ENCODE results near the gene SLIT3.

Gene SLIT3

DNA sequence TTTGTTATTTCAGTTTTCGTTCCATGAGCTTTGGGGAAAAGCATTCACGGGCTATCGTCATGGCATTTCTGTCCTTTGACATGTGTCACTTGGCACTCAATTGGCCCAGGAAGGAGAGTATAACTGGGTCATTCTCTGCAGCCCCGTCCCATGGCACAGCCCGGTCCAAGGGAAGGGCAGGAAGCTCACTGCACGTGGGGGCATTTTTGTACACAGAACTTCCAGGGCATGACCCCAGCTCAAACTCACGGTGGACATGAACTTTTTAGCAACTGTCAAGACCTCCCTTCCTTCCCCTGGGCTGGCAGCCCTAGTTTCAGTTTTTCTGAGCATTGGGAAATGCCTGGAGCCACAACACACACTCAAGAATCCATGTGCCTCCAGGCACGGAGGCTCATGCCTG, 560.1 kb downstream of the SLIT3 start:
- DNase-seq (ENCODE audit: low read depth in 2 of 2): no peak

DNA sequence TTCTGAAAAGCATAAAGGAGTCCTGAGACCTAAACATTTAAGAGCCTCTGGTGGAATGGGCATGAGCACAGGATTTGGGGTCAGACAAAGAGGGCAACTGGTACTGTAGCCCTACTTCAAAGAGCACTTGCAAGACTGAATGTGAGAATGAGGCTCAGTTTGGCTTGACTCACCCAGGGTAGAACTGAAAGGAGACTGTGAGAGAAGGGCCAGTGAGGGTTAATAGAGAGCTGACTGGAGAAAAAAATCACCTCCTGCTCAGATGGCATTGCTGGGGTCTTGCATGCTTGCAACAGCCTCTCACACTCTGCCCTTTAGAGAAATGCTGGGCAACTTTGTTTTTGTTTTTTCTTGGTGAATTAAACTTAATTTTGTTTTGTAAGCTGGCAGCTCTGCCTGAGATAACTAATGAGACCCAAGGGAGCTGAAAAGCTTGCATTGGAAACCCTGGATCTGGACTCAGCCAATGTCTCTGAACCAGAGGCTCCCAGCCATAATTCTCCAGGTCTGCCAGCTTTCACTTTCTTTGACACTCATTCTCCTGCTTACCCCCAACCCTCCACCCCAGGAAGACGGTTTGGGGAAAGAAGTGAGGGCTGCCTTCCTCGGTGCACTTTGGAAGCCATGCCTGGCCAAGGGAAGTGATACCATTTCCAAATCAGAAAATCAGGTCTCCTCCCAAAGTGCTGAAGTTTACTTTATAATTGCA, 560.7 kb downstream of the SLIT3 start:
- no peak for DNase-seq (ENCODE audit: low read depth in 2 of 2)

DNA sequence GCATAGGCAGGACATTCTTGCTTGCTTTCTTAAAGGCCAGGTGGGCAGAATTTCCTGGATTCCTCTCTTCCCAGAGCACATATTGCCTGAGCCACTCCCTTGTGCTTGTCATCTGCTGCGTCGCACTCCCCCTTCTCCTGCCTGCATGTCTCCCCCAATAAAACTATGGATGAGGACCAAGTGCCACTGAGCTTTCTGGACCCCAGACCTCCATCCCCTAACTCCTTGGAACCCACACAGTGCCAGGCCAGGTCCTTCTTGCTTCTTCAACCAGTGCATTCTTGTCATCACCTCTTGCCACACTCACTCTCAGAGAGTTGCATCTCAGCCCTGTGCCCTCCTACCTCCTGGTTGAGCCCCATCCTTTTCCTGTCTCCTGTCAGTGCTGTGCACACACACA, 563.9 kb downstream of the SLIT3 start:
- no peak for DNase-seq (ENCODE audit: low read depth in 2 of 2)

DNA sequence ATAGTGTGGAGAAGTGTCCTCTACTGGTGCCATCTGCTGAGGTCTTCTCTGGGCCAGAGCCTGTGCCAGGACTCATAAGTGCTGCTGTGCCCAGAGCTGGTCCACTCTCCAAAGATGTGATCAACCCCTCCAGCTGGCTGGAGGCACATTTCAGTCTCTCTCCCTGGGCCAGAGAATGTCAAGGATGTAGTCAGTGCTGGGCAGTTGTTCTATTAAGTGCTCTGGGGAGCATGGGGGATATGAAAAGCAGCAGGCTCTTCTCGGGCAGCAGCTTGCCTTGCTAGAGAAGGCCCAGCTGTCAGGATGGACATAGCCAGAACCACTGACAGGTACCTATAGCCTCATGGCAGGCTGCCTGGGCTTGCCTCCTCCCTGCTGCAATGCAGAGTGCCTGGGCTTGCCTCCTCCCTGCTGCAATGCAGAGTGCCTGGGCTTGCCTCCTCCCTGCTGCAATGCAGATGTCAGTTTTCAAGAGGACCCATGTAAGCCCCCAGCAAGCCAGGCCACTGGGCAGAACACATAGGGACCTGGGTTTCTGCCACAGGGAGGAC, 564.6 kb downstream of the SLIT3 start:
- no peak for DNase-seq (ENCODE audit: low read depth in 2 of 2)

DNA sequence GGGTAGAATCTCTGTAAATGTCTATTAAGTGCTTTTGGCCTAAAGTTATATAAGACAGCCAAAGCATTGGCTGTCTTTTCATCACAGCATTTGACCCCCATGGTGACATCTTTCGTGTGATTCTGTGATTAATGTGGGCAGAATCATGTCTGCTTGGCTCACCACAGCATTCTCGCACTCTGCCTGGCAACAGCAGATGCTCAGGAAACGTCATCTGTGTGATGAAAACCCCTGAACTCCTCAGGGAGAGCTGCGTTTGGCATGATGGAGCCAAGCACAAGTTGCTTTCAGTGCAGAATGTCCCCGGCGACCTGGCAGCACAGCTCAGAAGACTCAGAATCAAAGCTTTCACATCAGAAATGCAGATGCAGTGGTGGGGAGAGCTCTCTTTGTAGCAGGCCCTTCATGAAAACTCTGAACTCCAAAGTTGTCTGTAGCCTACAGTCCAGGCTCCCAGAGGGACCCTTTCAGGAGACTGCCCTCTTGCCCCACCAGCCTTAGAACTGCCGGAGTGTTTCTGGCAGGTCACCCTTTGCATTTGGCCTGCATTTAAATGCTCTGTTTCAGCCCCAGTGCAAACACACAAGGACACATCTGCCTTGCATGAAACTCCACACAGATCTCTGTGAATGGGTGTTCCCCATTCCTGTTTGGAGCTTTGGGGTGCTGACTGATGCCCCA, 566.2 kb downstream of the SLIT3 start:
- DNase-seq (ENCODE audit: low read depth in 2 of 2): no peak

DNA sequence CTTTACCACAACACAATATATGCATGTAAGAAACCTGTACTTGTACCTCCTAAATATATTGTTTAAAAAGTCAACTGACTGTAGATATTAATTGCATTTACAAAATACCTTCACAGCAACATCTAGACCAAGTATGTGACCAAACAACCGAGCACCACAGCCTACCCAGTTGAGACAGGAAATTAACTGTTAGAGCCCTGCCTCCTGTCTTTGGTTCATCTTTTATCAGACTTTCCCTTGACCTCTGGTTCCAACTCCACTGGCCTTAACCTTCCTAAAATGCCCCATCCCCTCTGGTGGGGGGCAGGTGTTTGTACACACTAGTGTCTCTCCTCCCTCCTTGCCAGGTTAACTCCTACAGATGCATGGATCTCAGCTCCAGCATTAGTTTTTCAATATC, 566.8 kb downstream of the SLIT3 start:
- DNase-seq (ENCODE audit: low read depth in 2 of 2): no peak

DNA sequence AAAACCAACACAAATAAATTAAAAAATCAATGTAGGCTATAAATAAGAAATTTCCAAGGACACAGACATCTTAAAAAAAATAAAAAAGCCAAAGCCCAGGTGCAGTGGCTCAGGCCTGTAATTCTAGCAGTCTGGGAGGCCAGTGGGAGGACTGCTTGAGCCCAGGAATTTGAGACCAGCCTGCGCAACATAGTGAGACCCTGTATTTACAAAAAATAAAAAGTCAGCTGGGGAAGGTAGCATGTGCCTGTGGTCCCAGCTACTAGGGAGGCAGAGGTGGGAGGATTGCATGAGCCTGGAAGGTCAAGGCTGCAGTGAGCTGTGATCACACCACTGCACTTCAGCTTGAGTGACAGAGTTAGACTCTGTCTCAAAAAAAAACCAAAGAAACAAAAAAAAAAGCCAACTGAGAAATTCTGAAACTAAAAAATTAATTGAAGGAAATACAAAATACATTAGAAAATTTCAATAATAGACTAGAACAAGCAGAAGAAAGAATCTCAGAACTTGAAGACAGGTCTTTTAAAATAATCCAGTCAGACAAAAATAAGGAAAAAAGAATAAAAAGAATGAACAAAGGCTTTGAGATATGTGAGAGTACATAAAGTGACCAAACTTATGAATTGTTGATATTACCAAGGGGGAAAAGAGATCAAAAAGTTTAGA, 572.3 kb downstream of the SLIT3 start:
- DNase-seq (ENCODE audit: low read depth in 2 of 2): no peak

DNA sequence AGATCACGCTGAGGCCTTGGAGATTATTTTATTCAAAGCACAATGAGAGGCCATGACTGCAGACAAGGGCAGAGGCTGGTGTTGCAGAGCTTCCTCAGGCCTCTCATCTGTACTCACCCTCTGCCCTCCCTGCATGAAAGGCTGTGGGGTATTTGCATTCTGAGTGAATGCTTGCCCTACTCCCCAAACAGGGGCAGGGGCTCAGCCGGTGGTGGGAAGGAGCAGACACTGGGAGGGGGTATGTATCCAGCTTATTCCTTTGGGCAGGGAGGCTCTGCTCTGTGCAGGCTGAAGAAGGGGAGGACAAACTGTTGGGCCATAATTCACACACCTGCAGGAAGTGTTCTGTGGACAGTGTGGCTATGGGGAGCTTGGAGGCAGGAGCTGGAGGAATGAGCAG, 573.4 kb downstream of the SLIT3 start:
- no peak for DNase-seq (ENCODE audit: low read depth in 2 of 2)

DNA sequence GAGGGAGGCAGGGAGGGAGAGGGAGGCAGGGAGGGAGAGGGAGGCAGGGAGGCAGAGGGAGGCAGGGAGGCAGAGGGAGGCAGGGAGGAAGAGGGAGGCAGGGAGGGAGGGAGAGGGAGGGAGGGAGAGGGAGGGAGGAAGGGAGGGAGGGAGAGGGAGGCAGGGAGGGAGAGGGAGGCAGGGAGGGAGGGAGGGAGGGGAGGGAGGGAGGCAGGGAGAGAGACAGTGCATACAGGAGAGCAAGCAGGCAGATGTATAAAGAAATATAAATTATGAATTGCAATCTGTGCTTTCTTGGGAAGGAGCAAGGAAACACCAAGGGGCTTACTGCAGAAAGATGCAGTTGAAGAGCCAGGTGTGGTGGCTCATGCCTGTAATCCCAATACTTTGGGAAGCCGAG, 574.6 kb downstream of the SLIT3 start:
- no peak for DNase-seq (ENCODE audit: low read depth in 2 of 2)

DNA sequence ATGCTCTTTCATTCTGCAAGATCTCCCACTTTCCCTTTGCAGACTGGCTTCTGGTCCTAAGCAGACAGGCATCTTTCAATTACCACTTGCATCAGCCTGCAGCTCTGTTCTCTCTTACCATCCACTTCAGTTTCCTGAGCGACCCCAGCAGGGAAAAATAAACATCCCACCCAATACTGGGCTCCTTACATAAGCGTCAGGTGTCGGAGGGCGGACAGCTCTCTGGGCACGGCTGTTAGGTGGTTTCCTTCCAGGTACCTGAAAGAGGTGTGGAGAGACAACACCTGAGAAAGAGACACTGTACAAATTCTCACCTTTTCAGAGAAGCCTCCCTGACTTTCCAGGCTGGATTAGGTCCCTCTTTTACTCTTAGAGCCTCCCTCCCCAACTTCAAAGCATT, 576.7 kb downstream of the SLIT3 start:
- no peak for DNase-seq (ENCODE audit: low read depth in 2 of 2)

DNA sequence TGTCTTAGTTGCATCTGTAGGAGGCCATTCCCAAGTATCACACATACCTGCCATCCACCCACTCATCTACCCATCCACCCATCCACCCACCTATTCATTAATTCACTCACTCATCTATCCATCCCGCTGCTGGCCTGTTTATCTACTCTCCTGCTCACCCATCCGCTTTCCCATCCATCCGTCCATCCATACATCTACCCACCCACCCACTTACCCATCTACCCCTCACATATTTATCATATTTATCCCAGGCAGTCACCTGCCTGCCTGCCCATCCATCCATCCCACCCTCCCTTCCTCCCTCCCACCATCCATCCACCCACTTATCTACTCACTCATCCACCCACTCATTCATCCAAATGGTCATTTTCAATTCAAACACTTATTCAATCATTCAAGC, 577.9 kb downstream of the SLIT3 start:
- DNase-seq (ENCODE audit: low read depth in 2 of 2): no peak

DNA sequence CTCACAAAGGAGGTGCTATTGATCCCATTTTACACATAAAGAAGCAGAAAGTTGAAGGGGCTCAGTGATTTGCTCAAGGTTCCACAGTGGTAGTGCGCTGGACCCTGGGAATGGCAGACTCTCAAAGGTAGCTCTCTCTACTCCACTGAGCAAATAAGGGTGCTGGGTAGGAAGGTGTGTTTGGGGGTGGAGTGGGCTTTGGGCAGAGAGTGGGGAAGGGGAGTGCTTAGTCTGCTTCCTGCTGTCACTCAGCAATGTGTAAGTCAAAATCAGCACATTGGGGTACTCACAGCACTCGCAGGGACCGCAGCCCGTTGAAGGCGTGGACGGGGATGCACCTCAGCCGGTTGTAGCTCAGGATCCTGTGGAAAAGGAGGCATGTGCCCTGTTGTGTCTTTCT, 579.0 kb downstream of the SLIT3 start:
- DNase-seq (ENCODE audit: low read depth in 2 of 2): no peak

DNA sequence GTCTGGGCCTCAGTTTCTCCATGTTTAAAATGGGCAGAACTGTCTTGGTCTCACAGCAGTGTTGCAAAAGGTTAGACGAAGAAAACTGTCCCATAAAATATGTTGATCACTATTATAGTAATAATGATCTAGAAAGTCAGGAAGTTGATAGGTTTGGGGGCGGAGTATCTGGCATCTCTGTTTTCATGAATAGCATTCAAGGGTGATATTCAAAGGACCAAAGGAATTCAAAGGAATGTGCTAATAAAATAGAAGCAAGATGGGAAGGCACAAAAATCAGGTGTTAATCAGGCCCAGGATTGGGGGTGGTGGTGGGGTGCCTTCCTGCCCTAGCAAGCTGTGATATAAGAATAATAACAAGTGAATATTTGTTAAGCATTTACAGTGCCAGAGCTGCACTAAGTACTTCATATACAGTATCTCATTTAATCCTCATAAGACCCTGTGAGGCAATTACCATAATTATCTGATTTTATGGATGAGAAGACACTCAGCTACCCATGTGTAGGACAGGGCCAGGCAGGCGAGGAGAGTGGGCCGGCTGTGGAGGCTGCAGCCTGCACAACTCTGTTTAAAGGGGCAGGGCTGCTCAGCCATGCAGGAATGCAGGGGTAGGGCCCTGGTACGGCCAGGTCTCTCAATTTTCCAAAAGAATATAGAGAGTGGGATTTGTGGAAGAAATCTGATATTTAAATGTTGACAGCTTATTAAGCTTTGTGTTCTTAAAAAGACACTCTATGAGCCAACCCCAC, 579.8 kb downstream of the SLIT3 start:
- no peak for DNase-seq (ENCODE audit: low read depth in 2 of 2)

DNA sequence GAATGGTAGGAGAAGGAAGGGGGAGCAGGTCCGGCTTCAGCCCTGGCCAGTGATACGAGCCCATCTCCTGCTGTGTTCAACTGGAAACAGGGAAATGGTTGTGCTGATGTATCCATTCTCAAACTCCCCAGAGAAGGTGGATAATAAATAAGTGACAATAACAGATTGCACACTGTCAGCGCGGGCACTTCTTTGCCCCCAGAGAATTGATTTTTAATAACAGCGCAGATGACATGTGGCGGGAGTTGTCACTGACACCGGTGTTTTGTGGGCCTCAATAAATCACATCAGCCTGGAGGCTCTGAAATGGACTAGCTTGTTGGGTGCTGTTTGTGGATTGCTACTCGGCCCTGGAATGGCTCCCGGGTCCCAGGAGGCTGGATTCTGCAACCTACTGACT, 580.4 kb downstream of the SLIT3 start:
- DNase-seq (ENCODE audit: low read depth in 2 of 2): no peak

DNA sequence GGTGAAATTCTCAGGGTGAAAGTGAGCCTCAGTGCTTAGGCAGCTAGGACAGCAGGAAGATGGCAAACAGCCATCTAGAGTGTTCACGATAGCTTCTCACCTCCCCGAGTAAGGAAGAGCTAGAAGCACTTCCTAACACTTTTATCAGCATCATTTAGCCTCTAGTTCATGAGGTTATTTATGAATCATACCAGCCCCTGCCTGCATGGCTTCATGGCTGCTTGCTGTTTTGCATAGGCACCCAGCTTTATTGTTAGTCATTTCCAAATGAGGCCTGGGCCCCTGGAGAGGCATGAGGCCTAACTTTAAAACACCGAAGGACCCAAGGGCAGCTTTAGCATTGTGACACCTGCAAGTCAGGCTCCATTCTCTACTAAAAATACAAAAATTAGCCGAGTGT, 586.9 kb downstream of the SLIT3 start:
- DNase-seq (ENCODE audit: low read depth in 2 of 2): no peak

DNA sequence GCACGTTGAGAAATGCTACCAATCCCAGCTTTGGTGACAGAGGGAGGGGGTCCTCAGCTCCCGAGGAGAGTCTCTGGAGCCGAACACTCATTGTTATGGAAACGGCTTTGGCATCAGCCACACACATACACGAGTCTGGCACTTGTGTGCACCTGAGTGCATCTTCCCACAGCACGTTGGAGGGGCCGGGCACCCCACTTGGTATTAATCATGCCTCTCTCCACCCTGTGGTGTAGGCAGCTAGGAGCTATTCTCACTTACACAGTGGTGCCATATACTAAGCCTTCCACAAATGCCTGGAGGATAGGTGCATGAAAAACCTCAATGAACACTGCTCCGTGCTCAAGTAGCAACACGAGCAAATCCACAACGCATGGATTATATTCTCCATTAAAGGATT, 587.9 kb downstream of the SLIT3 start:
- no peak for DNase-seq (ENCODE audit: low read depth in 2 of 2)

DNA sequence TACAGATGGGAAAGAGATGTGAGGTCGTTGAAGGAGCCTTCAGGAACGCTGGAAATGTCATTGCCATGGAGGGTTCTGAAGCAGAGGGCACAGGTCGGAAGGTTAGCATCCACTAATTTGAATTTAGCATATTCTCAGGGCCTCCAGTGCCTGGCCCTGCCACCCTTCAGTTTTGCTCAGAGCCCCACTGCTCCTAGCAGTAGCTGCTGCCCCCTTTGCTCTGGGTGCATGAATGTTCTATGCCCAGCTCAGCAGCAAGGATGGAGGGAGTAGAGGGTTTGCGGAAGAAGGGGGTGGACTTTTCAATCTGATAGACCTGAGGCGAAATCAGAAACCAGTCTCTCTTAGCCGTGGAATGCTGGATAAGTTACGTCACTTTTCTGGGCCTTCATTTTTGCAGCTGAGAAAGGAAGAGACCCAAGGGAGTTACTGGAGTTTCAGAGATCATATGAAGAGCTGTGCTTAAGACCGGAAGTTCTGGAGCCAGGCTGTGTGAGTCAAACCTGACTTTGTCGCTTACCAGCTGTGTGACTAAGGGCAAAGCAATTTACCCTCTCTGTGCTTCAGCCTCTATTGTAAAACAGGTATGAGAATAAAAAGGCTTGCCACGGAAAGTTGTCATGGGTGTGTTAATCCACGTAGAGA, 588.5 kb downstream of the SLIT3 start:
- no peak for DNase-seq (ENCODE audit: low read depth in 2 of 2)

DNA sequence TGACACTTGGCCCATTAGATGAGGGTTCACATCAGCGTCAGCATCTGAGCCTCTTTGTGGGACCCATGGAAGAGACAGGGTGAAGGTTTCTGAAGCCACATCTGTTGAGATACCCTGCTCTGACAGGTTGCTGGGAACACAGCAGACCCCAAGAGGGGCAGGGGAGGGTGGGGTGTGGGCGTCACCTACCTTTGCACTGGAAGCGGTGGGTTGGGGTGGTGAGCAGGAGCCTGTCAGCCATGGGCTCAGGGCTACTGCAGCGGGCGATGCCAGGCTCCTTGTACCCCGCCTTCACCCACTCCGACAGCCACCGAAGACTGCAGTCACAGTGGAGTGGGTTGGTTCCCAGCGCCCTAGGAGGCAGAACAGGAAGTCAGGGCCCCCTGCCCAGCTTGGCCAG, 590.2 kb downstream of the SLIT3 start:
- no peak for DNase-seq (ENCODE audit: low read depth in 2 of 2)

DNA sequence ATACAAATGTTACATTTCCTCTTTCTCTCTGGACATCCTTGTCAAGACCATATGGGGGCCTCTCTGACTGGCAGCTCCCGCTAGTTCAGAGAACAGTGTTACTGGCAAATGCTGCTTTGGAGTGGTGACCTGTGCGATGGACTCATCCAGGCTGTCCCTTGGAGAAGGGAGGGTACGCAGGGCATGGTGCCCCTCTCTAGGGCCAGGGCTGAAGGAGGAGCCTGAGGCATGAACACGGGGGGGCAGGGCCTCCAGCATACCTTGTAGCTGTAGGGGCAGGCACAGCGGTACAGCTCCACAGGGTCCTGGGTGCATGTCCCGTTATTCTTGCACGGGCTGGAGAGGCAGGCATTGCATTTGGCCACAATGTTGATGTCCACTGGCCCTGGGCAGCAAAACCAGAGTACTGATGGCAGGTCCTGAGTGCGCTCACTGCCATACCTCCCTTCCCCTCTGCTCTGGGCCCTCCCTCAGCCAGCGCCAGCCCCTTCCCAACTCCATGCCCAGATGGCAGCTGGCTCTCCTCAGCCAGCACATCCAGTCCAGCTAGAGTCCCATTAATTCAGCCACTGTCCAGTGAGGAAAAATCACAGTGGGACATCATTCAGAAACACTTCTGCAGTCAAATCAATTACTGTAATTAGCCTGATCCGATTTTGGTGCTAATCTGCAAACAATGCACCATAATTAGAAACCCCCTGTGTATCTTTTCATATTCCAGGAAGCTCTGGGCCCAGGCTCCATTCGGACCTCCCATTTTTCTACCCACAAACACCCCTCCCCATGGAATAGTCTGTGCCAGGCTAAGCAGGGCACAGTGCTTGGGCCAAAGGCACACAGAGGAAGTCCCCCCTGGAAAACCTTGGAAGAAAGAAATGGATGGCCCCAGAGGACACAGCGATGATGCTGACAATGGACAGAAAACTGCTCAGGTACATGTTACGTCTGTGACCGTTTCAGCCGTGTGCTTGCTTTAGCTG, 592.9 kb downstream of the SLIT3 start:
- no peak for DNase-seq (ENCODE audit: low read depth in 2 of 2)

DNA sequence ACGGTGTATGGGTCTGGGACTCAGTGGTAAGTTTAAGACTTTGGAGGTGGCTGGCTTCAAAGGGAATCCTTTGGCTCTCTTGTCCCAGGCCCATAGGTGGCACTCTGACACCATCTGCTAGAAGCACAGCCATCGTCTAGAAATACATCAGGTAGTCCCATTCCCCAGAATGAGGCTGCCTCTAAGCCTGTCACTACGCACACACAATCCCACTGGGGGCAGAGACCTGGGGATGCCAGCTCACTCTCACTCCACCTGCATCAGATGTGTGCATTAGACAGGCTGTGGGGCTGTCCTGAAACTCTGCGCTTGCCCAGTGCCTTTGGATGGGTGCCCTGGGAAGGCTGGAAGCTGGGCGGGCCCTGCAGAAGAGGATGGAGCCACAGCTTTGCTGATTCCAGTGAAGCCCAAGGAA, 594.3 kb downstream of the SLIT3 start:
- DNase-seq (ENCODE audit: low read depth in 2 of 2): peak in 1 of 2 experiments; percentile 15

All from stimulated activated CD4-positive, alpha-beta T cell treated with anti-CD3 and anti-CD28 coated beads, Interleukin-12 subunit alpha, Interleukin-12 subunit beta, amount 100 ng/mL, for 24 hours (primary cell).